Prostate gland (tissue), 2 donors: ENCODE results near the gene KRT85. TPM values are rescaled to one million over a fixed set of nuclear protein-coding genes. Genes with fewer than 3 reads are reported as not detected.
A peak's percentile ranks its signal among the peaks of the same experiment; 100 is the strongest.

Source experiments
- DNase-seq: peaks from one replicate; pipeline ENCODE4 v3.0.0-alpha.2; 2019; ENCODE audit warnings: low spot score
- H3K27ac ChIP-seq, 2 donors: fragments of 200-600 bp; sonication (generic); 2 replicates each; pipeline ENCODE4 v1.5.1; 2017 to 2019
- H3K27me3 ChIP-seq: fragments of 200-600 bp; sonication (generic); replicated peaks from 2 replicates; pipeline ENCODE4 v1.5.1; 2019; ENCODE audit not compliant: insufficient read depth
- H3K36me3 ChIP-seq, 2 donors: fragments of 200-600 bp; sonication (generic); 1 replicate in 1 of 2; 2 replicates in 1 of 2; pipeline versions ENCODE4 v1.5.1 to v1.8.1; 2017 to 2019
- H3K4me1 ChIP-seq: fragments of 200-600 bp; sonication (generic); replicated peaks from 2 replicates; pipeline ENCODE4 v1.5.1; 2019
- H3K4me3 ChIP-seq, 2 donors: fragments of 200-600 bp; sonication (generic); 2 replicates each; pipeline ENCODE4 v1.5.1; 2017 to 2019
- H3K9me3 ChIP-seq: fragments of 200-600 bp; sonication (generic); 2 replicates; pipeline ENCODE4 v1.5.1; 2017
- CTCF ChIP-seq, 4 experiments: fragments of 200-600 bp in 2 of 4; fragments of 450-650 bp in 2 of 4; sonication (generic) in 2 of 4; IDR thresholded peaks; 1 replicate in 3 of 4; 2 replicates in 1 of 4; pipeline ENCODE4 v1.5.1; 2016 to 2019; ENCODE audit warnings: antibody characterized with exemption in 4 of 4, mild to moderate bottlenecking in 2 of 4, moderate library complexity in 2 of 4
- POLR2A ChIP-seq: fragments of 450-650 bp; IDR thresholded peaks from one replicate; pipeline ENCODE4 v1.6.1; 2016; ENCODE audit warnings: antibody characterized with exemption, mild to moderate bottlenecking
- POLR2AphosphoS5 ChIP-seq: sonication (generic); formaldehyde crosslinking; IDR thresholded peaks from one replicate; pipeline ENCODE4 v1.6.1; 2017; ENCODE audit warnings: antibody characterized with exemption
- WGBS: methylation state at CpG from one replicate; pipeline ENCODE4 v1.1.5; 2018; 5-methylcytosine and 5-hydroxymethylcytosine counted together
- intact Hi-C: fragments of 100-400 bp; cut with DNase I; formaldehyde crosslinking; loops from one replicate; pipeline ENCODE4 v1.14.2; 2022
- total RNA-seq, 2 donors: library from RNA; depleted of rRNA; stranded (reverse); fragments of >200 nt; gene quantifications; one replicate each; pipeline ENCODE4 v1.1.0, GENCODE V29; 2016

The KRT85 gene
- total RNA-seq, 2 donors from 2014 or later, result not detected

DNA sequence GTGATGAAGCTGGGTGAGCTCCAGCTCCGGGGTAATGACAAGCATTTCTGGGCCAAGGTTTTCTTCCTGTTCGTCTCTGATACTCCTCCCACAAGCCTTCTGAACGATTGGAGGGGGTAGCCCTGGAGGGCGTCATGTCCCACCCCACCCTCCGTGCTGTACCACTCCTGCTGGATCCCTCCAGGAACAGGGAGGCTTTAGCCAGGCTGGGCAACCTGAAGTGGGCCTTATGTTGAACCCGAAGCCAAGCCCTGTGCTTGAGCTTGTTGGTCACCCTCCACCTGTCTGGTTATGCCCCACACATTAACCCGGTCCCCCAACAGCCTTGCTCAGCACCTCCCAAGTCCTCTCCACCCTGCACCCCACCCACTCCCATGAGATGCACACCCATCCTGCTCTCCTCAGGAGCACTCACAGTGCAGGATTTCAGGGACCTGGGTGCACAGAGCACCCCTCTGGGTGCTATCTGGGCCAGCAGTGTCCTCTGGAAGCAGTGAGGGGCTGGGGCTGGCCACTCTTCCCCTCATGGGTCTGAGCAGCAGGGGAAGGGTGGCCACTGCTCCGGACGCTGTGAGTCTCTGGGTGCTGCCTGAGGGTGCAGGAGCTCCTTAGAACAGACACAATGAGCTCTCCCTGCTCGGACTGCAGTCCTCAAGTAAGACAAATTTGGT, 39.3 kb downstream of the KRT85 start:
- H3K27me3 ChIP-seq, result no peaks in the 10 kb centered on the region
- DNase-seq, result no peak
- no peak overlapping the region for H3K27ac ChIP-seq
- no peaks in the 10 kb centered on the region for H3K4me1 ChIP-seq
- TF ChIP-seq POLR2A, result no peak
- no peak overlapping the region for H3K4me3 ChIP-seq
- 68% methylated on average over 10 of the region's 10 CpGs for WGBS
- intact Hi-C loops, result loop anchor here (2.0 to 5.0 kb wide), 3 partner anchors 51 to 171 kb away; no protein-coding TSS in a partner anchor
- H3K9me3 ChIP-seq, result no peaks in the 10 kb centered on the region
- no peaks in the 10 kb centered on the region for H3K36me3 ChIP-seq

- Histone ChIP-seq H3K9me3 (no peaks in the 10 kb centered on the region), H3K27me3 (no peaks in the 10 kb centered on the region), H3K27ac (no peak overlapping the region), H3K4me1 (no peaks in the 10 kb centered on the region), H3K36me3 (no peaks in the 10 kb centered on the region), H3K4me3 (no peak overlapping the region)
- DNase-seq, result peak; percentile 86
- TF ChIP-seq CTCF (IDR thresholded peaks at IDR 0.05) (peak; percentile 59 to 94 (median 88)), POLR2A (no peak), POLR2AphosphoS5 (peak; percentile 76)
- intact Hi-C loops, result loop anchor here (2.0 to 5.0 kb wide), 3 partner anchors 50 to 170 kb away; no protein-coding TSS in a partner anchor
- WGBS, result 52% methylated on average over 11 of the region's 11 CpGs
Measured at GRCh38 chr12:52327052-52327829, 40.0 kb downstream of the KRT85 start.

GRCh38 chr12:52324153-52324444, 43.2 kb downstream of the KRT85 start:
- no peaks in the 10 kb centered on the region for H3K27me3 ChIP-seq
- intact Hi-C loops, result no loop called here
- no peaks in the 10 kb centered on the region for H3K4me1 ChIP-seq
- H3K27ac ChIP-seq, result no peak overlapping the region
- H3K9me3 ChIP-seq, result no peaks in the 10 kb centered on the region
- no peak overlapping the region for H3K4me3 ChIP-seq
- WGBS, result 88% methylated on average over 3 of the region's 3 CpGs
- TF ChIP-seq POLR2A (no peak), CTCF (IDR thresholded peaks at IDR 0.05) (no peak), POLR2AphosphoS5 (no peak)
- DNase-seq, result no peak
- H3K36me3 ChIP-seq, result no peaks in the 10 kb centered on the region

- no peaks in the 10 kb centered on the region for H3K9me3 ChIP-seq
- TF ChIP-seq POLR2A (no peak), CTCF (IDR thresholded peaks at IDR 0.05) (no peak), POLR2AphosphoS5 (no peak)
- intact Hi-C loops, result no loop called here
- no peaks in the 10 kb centered on the region for H3K4me1 ChIP-seq
- 86% methylated on average over 10 of the region's 10 CpGs for WGBS
- H3K4me3 ChIP-seq, result no peak overlapping the region
- DNase-seq, result no peak
- H3K27ac ChIP-seq, result no peak overlapping the region
- H3K27me3 ChIP-seq, result no peaks in the 10 kb centered on the region
- H3K36me3 ChIP-seq, result no peaks in the 10 kb centered on the region
Measured at GRCh38 chr12:52323416-52324152, 43.7 kb downstream of the KRT85 start.

DNA sequence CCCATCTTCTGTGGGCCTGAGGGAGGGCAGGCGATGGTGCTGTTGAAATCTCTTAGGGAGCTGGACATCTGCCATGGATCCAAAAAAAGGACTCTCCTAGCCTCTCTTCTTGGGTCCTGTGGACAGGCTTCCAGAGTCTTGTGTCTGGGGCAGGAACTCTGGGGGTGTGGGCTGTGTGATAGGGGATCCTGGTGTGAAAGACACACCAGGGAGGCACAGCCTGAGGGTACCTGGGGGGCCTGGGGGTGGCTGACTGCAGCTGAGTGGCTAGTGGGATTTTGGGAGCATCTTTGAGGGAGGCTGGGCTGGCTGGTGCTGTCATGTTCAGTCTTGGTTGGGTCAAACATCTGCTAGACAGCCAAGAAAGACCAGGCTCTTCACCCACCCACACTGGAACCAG, 44.3 kb downstream of the KRT85 start:
- no peak overlapping the region for H3K4me3 ChIP-seq
- H3K27me3 ChIP-seq, result no peaks in the 10 kb centered on the region
- no peak for TF ChIP-seq CTCF (IDR thresholded peaks at IDR 0.05)
- TF ChIP-seq POLR2A, result no peak
- TF ChIP-seq POLR2AphosphoS5, result no peak
- 82% methylated on average over 1 of the region's 1 CpG for WGBS
- no peaks in the 10 kb centered on the region for H3K4me1 ChIP-seq
- no peak overlapping the region for H3K27ac ChIP-seq
- intact Hi-C loops, result no loop called here
- H3K9me3 ChIP-seq, result no peaks in the 10 kb centered on the region
- no peak for DNase-seq
- H3K36me3 ChIP-seq, result no peaks in the 10 kb centered on the region
